HEK293 (cell line): ENCODE results near the gene PRKCE.

ENCODE experiments used
- CTCF ChIA-PET: fragments of 350-600 bp; formaldehyde crosslinking; extraction: SDS; loops from one replicate; lab custom pipeline; 2021; ENCODE audit warnings: antibody characterized with exemption; lab: Yijun Ruan, JAX
- POLR2A ChIA-PET: fragments of 300-600 bp; formaldehyde crosslinking; extraction: SDS; loops from one replicate; lab custom pipeline; 2020; ENCODE audit warnings: antibody characterized with exemption, inconsistent platforms; lab: Yijun Ruan, JAX
- H3K27ac ChIP-seq: fragments of 200-500 bp; sonication (Bioruptor generic); 2 replicates; pipeline ENCODE4 v1.5.1; 2014; ENCODE audit warnings: low read depth, low read length, control low read depth, inconsistent platforms; ENCODE audit errors: extremely low read depth
- H3K36me3 ChIP-seq, 2 experiments: fragments of 200-500 bp in 1 of 2; sonication (Bioruptor generic) in 1 of 2; 1 replicate in 1 of 2; 2 replicates in 1 of 2; pipeline ENCODE4 v1.5.1; 2014 to 2017; ENCODE audit warnings: inconsistent platforms in 2 of 2, low read length in 2 of 2; ENCODE audit not compliant: control insufficient read depth in 2 of 2, insufficient read depth in 1 of 2
- H3K4me1 ChIP-seq: fragments of 200-500 bp; sonication (Bioruptor generic); 2 replicates; pipeline ENCODE4 v1.5.1; 2014; ENCODE audit warnings: mild to moderate bottlenecking, low read length, inconsistent platforms; ENCODE audit not compliant: control insufficient read depth, insufficient read depth
- H3K4me3 ChIP-seq: 2 replicates; pipeline ENCODE4 v1.5.1; 2011; ENCODE audit warnings: low read depth, mild to moderate bottlenecking, control low read depth, low read length, moderate library complexity
- H3K9me3 ChIP-seq: fragments of 200-500 bp; sonication (Bioruptor generic); 2 replicates; pipeline ENCODE4 v1.5.1; 2014; ENCODE audit warnings: low read depth, low read length, inconsistent platforms; ENCODE audit not compliant: control insufficient read depth, insufficient read depth
- YY1 ChIP-seq: fragments of 450-650 bp; formaldehyde crosslinking; IDR thresholded peaks from 2 replicates; pipeline ENCODE4 v1.5.1; 2018; ENCODE audit warnings: missing biosample characterization, missing genetic modification characterization
- ZBTB20 ChIP-seq: fragments of 450-650 bp; formaldehyde crosslinking; IDR thresholded peaks from 2 replicates; pipeline ENCODE4 v1.5.1; 2016; ENCODE audit warnings: missing biosample characterization, missing genetic modification characterization
- ZEB2 ChIP-seq: fragments of 450-650 bp; formaldehyde crosslinking; IDR thresholded peaks from 2 replicates; pipeline ENCODE4 v1.5.1; 2016; ENCODE audit warnings: missing biosample characterization, missing genetic modification characterization
- ZFP69B ChIP-seq: fragments of 450-650 bp; formaldehyde crosslinking; IDR thresholded peaks from 2 replicates; pipeline ENCODE4 v1.5.1; 2016; ENCODE audit warnings: missing biosample characterization, missing genetic modification characterization
- ZNF121 ChIP-seq: fragments of 450-650 bp; formaldehyde crosslinking; IDR thresholded peaks from 2 replicates; pipeline ENCODE4 v1.5.1; 2016; ENCODE audit warnings: missing biosample characterization, missing genetic modification characterization
- ZNF138 ChIP-seq: fragments of 450-650 bp; formaldehyde crosslinking; IDR thresholded peaks from 2 replicates; pipeline ENCODE4 v1.5.1; 2016; ENCODE audit warnings: missing biosample characterization, missing genetic modification characterization, borderline replicate concordance
- ZNF24 ChIP-seq: fragments of 450-650 bp; formaldehyde crosslinking; IDR thresholded peaks from 2 replicates; pipeline ENCODE4 v1.5.1; 2016; ENCODE audit warnings: missing biosample characterization, missing genetic modification characterization
- ZNF311 ChIP-seq: fragments of 450-650 bp; formaldehyde crosslinking; IDR thresholded peaks from 2 replicates; pipeline ENCODE4 v1.5.1; 2017; ENCODE audit warnings: missing biosample characterization, missing genetic modification characterization, borderline replicate concordance
- ZNF350 ChIP-seq: fragments of 450-650 bp; formaldehyde crosslinking; IDR thresholded peaks from 2 replicates; pipeline ENCODE4 v1.5.0; 2017; ENCODE audit warnings: missing biosample characterization, mild to moderate bottlenecking, missing genetic modification characterization
- ZNF548 ChIP-seq: fragments of 450-650 bp; formaldehyde crosslinking; IDR thresholded peaks from 2 replicates; pipeline ENCODE4 v1.5.1; 2016; ENCODE audit warnings: missing biosample characterization, missing genetic modification characterization
- ZNF585B ChIP-seq: fragments of 450-650 bp; formaldehyde crosslinking; IDR thresholded peaks from 2 replicates; pipeline ENCODE4 v1.5.1; 2016; ENCODE audit warnings: missing biosample characterization, missing genetic modification characterization
- ZNF664 ChIP-seq: fragments of 450-650 bp; formaldehyde crosslinking; IDR thresholded peaks from 2 replicates; pipeline ENCODE4 v1.5.1; 2016; ENCODE audit warnings: missing biosample characterization, missing genetic modification characterization
- ZSCAN23 ChIP-seq: fragments of 450-650 bp; formaldehyde crosslinking; IDR thresholded peaks from 2 replicates; pipeline ENCODE4 v1.5.1; 2016; ENCODE audit warnings: missing biosample characterization, missing genetic modification characterization
- TF ChIP-seq, protein P1 (sequence below): fragments of 450-650 bp; formaldehyde crosslinking; IDR thresholded peaks from 2 replicates; pipeline ENCODE4 v1.5.1; 2017; ENCODE audit warnings: missing biosample characterization, missing genetic modification characterization
- TF ChIP-seq, protein P2 (sequence below): fragments of 450-650 bp; formaldehyde crosslinking; IDR thresholded peaks from 2 replicates; pipeline ENCODE4 v1.5.1; 2016; ENCODE audit warnings: missing biosample characterization, missing genetic modification characterization
- TF ChIP-seq, protein P3 (sequence below): fragments of 450-650 bp; formaldehyde crosslinking; IDR thresholded peaks from 2 replicates; pipeline ENCODE4 v1.5.1; 2016; ENCODE audit warnings: missing biosample characterization, missing genetic modification characterization
- TF ChIP-seq, protein P4 (sequence below): fragments of 450-650 bp; formaldehyde crosslinking; IDR thresholded peaks from 2 replicates; pipeline ENCODE4 v1.5.1; 2016; ENCODE audit warnings: missing biosample characterization, missing genetic modification characterization
- TF ChIP-seq, protein P5 (sequence below): fragments of 450-650 bp; formaldehyde crosslinking; IDR thresholded peaks from 2 replicates; pipeline ENCODE4 v1.5.1; 2016; ENCODE audit warnings: missing biosample characterization, missing genetic modification characterization

PRKCE gene

DNA sequence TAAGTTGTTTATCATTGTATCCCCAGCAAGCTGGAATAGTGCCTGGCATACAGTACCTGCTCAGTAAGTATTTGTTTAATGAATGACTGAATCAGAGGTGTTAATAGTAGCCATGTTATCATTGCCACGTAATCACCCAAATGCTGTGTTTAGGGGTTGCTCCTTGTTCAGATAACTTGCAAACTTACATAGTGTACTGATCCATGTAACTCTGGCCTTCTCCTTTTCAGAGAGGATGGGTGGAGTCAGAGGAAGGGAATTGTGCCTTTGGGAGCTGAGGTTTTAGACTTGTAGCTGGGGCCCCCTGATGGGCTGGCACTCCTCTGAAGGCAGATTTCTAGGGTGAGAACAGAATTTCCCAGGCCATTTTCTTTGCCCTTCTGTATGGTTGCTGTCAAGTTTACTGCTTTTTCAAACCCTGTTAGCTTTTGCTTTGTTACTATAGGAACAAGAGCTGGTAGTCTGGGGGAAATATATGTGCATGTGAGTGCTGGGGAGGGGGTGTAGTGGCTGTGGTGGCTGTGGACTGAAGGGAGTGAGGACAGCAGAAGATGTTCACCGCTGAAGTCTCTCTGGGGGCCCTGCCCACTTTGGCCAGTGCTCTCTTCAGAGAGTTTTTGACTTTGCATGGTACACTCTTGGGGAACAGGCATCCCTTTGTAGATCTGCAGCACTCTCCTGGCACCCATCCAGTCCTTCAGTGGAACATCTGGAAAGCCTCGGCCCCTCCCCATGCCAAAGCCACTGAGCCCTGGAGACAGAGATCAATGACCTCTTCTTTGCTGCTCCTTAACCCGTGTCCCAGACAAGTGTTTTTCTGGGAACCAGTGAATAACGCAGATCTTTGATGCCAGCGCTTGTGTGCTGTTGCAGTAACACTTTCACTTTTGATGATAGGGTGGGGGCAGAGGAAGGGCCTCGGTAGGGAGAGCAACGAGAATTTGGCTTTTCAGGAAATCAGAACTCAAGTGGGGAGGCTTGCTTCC lies 209.0 kb downstream of the PRKCE start (continued):
- TF ChIP-seq ZNF548 (tag by site-specific recombination) (no peak), ZNF121 (no peak), ZNF350 (tag by site-specific recombination) (no peak), ZBTB20 (no peak), ZNF311 (tag by site-specific recombination) (no peak), ZNF24 (tag by site-specific recombination) (no peak)
- TF ChIP-seq, protein P1, sequence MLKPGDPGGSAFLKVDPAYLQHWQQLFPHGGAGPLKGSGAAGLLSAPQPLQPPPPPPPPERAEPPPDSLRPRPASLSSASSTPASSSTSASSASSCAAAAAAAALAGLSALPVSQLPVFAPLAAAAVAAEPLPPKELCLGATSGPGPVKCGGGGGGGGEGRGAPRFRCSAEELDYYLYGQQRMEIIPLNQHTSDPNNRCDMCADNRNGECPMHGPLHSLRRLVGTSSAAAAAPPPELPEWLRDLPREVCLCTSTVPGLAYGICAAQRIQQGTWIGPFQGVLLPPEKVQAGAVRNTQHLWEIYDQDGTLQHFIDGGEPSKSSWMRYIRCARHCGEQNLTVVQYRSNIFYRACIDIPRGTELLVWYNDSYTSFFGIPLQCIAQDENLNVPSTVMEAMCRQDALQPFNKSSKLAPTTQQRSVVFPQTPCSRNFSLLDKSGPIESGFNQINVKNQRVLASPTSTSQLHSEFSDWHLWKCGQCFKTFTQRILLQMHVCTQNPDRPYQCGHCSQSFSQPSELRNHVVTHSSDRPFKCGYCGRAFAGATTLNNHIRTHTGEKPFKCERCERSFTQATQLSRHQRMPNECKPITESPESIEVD (tag by site-specific recombination) = peak; percentile 64
- TF ChIP-seq, protein P2, sequence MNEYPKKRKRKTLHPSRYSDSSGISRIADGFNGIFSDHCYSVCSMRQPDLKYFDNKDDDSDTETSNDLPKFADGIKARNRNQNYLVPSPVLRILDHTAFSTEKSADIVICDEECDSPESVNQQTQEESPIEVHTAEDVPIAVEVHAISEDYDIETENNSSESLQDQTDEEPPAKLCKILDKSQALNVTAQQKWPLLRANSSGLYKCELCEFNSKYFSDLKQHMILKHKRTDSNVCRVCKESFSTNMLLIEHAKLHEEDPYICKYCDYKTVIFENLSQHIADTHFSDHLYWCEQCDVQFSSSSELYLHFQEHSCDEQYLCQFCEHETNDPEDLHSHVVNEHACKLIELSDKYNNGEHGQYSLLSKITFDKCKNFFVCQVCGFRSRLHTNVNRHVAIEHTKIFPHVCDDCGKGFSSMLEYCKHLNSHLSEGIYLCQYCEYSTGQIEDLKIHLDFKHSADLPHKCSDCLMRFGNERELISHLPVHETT (tag by site-specific recombination) = no peak

DNA sequence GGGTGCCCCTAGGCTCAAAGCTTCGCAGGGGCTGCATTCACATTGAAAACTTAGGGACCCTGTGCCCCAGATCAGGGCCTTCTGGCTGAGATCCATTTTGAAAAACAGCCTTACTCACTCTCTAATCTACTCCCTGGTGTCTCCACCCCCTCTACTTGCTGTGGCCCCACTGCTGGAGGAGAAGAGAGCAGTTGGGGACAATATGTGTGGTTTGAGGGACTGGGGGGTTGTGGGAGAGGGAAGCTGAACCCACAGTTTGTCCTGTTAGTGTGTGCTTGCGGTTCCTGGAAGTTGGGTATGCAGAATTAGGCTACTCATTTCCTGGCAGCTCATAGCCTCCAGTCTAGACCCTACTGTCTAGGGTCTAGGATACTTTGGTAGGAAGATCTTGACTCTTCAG lies 211.4 kb downstream of the PRKCE start:
- H3K4me1 ChIP-seq = peaks cover 10% of the 10 kb centered on the region
- CTCF ChIA-PET = interaction anchor here (0.6 kb wide), 1 partner anchor 132 kb away, joined by 4 read pairs; no protein-coding TSS in a partner anchor
- TF ChIP-seq ZEB2 (tag by site-specific recombination) = no peak
- no peak for TF ChIP-seq ZSCAN23 (tag by site-specific recombination)
- TF ChIP-seq ZNF585B (tag by site-specific recombination) = no peak
- TF ChIP-seq, protein P3, sequence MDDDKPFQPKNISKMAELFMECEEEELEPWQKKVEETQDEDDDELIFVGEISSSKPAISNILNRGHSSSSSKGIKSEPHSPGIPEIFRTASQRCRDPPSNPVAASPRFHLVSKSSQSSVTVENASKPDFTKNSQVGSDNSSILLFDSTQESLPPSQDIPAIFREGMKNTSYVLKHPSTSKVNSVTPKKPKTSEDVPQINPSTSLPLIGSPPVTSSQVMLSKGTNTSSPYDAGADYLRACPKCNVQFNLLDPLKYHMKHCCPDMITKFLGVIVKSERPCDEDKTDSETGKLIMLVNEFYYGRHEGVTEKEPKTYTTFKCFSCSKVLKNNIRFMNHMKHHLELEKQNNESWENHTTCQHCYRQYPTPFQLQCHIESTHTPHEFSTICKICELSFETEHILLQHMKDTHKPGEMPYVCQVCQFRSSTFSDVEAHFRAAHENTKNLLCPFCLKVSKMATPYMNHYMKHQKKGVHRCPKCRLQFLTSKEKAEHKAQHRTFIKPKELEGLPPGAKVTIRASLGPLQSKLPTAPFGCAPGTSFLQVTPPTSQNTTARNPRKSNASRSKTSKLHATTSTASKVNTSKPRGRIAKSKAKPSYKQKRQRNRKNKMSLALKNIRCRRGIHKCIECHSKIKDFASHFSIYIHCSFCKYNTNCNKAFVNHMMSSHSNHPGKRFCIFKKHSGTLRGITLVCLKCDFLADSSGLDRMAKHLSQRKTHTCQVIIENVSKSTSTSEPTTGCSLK = no peak
- TF ChIP-seq ZFP69B (tag by site-specific recombination) = no peak
- no peak for TF ChIP-seq ZNF664 (tag by site-specific recombination)
- TF ChIP-seq, protein P4, sequence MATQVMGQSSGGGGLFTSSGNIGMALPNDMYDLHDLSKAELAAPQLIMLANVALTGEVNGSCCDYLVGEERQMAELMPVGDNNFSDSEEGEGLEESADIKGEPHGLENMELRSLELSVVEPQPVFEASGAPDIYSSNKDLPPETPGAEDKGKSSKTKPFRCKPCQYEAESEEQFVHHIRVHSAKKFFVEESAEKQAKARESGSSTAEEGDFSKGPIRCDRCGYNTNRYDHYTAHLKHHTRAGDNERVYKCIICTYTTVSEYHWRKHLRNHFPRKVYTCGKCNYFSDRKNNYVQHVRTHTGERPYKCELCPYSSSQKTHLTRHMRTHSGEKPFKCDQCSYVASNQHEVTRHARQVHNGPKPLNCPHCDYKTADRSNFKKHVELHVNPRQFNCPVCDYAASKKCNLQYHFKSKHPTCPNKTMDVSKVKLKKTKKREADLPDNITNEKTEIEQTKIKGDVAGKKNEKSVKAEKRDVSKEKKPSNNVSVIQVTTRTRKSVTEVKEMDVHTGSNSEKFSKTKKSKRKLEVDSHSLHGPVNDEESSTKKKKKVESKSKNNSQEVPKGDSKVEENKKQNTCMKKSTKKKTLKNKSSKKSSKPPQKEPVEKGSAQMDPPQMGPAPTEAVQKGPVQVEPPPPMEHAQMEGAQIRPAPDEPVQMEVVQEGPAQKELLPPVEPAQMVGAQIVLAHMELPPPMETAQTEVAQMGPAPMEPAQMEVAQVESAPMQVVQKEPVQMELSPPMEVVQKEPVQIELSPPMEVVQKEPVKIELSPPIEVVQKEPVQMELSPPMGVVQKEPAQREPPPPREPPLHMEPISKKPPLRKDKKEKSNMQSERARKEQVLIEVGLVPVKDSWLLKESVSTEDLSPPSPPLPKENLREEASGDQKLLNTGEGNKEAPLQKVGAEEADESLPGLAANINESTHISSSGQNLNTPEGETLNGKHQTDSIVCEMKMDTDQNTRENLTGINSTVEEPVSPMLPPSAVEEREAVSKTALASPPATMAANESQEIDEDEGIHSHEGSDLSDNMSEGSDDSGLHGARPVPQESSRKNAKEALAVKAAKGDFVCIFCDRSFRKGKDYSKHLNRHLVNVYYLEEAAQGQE = no peak
- no peak for TF ChIP-seq YY1 (tag by site-specific recombination)
- TF ChIP-seq ZNF138 (tag by site-specific recombination) = no peak
- TF ChIP-seq, protein P5, sequence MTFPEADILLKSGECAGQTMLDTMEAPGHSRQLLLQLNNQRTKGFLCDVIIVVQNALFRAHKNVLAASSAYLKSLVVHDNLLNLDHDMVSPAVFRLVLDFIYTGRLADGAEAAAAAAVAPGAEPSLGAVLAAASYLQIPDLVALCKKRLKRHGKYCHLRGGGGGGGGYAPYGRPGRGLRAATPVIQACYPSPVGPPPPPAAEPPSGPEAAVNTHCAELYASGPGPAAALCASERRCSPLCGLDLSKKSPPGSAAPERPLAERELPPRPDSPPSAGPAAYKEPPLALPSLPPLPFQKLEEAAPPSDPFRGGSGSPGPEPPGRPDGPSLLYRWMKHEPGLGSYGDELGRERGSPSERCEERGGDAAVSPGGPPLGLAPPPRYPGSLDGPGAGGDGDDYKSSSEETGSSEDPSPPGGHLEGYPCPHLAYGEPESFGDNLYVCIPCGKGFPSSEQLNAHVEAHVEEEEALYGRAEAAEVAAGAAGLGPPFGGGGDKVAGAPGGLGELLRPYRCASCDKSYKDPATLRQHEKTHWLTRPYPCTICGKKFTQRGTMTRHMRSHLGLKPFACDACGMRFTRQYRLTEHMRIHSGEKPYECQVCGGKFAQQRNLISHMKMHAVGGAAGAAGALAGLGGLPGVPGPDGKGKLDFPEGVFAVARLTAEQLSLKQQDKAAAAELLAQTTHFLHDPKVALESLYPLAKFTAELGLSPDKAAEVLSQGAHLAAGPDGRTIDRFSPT (tag by site-specific recombination) = no peak
- TF ChIP-seq, all 188 proteins: peak for 0
- Histone ChIP-seq H3K4me3 (no peak overlapping the region), H3K36me3 (no peaks in the 10 kb centered on the region), H3K27ac (no peak overlapping the region), H3K9me3 (no peaks in the 10 kb centered on the region)
- POLR2A ChIA-PET = no interaction called here
